ENCODE measurements around the gene C1RL. TPM values are rescaled to one million over a fixed set of nuclear protein-coding genes. Genes with fewer than 3 reads are reported as not detected.

The C1RL gene
- total RNA-seq, 2 experiments from 2014 or later = 3.0 to 10.4 TPM

- POLR2A ChIA-PET = no interaction called here
- intact Hi-C loops (cut with micrococcal nuclease; ENCODE audit: unreplicated experiment) = no loop called here
- no peak for DNase-seq (ENCODE audit: low spot score)
- no peaks in the 10 kb centered on the region for H3K9me3 ChIP-seq (ENCODE audit: low read length)
- H3K4me2 ChIP-seq (ENCODE audit: low read length) = no peak overlapping the region
- no peaks in the 10 kb centered on the region for H4K20me1 ChIP-seq (ENCODE audit: insufficient read depth, low read length)
- H3K79me2 ChIP-seq (ENCODE audit: insufficient read depth, low read depth, low read length) = no peaks in the 10 kb centered on the region
- no peak overlapping the region for H2AFZ ChIP-seq (ENCODE audit: low read length)
- H3K27ac ChIP-seq (ENCODE audit: low read depth, low read length, poor library complexity, severe bottlenecking) = no peak overlapping the region
- H3K4me3 ChIP-seq (ENCODE audit: low read depth, low read length, poor library complexity, severe bottlenecking) = no peak overlapping the region
- H3K4me1 ChIP-seq (ENCODE audit: insufficient read depth, low read length, poor library complexity, severe bottlenecking) = no peaks in the 10 kb centered on the region
- no peak for TF ChIP-seq CTCF (conservative IDR thresholded peaks at IDR 0.05; ENCODE audit: low read length)
- no peak for TF ChIP-seq EZH2phosphoT487 (IDR thresholded peaks at IDR 0.05; ENCODE audit: borderline replicate concordance, low read depth, low read length)
- H3K36me3 ChIP-seq (ENCODE audit: insufficient read depth, low read length) = no peaks in the 10 kb centered on the region
- CTCF ChIA-PET (ENCODE audit: unreplicated experiment) = no interaction called here
- BruUV-seq (replicated peaks) = no TSS peak
- H3K9me2 ChIP-seq (ENCODE audit: insufficient read depth, low read length) = no peaks in the 10 kb centered on the region
Measured at GRCh38 chr12:7061596-7061995, 47.4 kb downstream of the C1RL start.

GRCh38 chr12:7061138-7061537 is 47.9 kb downstream of the C1RL start:
- H3K9me2 ChIP-seq (ENCODE audit: insufficient read depth, low read length) = no peaks in the 10 kb centered on the region
- no peaks in the 10 kb centered on the region for H3K4me1 ChIP-seq (ENCODE audit: insufficient read depth, low read length, poor library complexity, severe bottlenecking)
- no peak overlapping the region for H3K4me2 ChIP-seq (ENCODE audit: low read length)
- no peaks in the 10 kb centered on the region for H4K20me1 ChIP-seq (ENCODE audit: insufficient read depth, low read length)
- no peaks in the 10 kb centered on the region for H3K9me3 ChIP-seq (ENCODE audit: low read length)
- H3K79me2 ChIP-seq (ENCODE audit: insufficient read depth, low read depth, low read length) = no peaks in the 10 kb centered on the region
- H2AFZ ChIP-seq (ENCODE audit: low read length) = no peak overlapping the region
- POLR2A ChIA-PET = no interaction called here
- CTCF ChIA-PET (ENCODE audit: unreplicated experiment) = no interaction called here
- no peak overlapping the region for H3K27ac ChIP-seq (ENCODE audit: low read depth, low read length, poor library complexity, severe bottlenecking)
- no peak for DNase-seq (ENCODE audit: low spot score)
- no peak for TF ChIP-seq EZH2phosphoT487 (IDR thresholded peaks at IDR 0.05; ENCODE audit: borderline replicate concordance, low read depth, low read length)
- no peak for TF ChIP-seq CTCF (conservative IDR thresholded peaks at IDR 0.05; ENCODE audit: low read length)
- H3K4me3 ChIP-seq (ENCODE audit: low read depth, low read length, poor library complexity, severe bottlenecking) = no peak overlapping the region
- no TSS peak for BruUV-seq (replicated peaks)
- intact Hi-C loops (cut with micrococcal nuclease; ENCODE audit: unreplicated experiment) = no loop called here
- no peaks in the 10 kb centered on the region for H3K36me3 ChIP-seq (ENCODE audit: insufficient read depth, low read length)

GRCh38 chr12:7060353-7060954 is 48.6 kb downstream of the C1RL start, which contains the start of gene C1S:
TSS of gene C1S (plus strand) at chr12:7060718. CDS start at chr12:7061913, 1,195 bp downstream.
- H3K9me3 ChIP-seq (ENCODE audit: low read length) = no peaks in the 10 kb centered on the region
- no peaks in the 10 kb centered on the region for H4K20me1 ChIP-seq (ENCODE audit: insufficient read depth, low read length)
- no peak for DNase-seq (ENCODE audit: low spot score)
- no TSS peak for BruUV-seq (replicated peaks)
- no peak within 1 kb of the TSS for H3K27ac ChIP-seq (ENCODE audit: low read depth, low read length, poor library complexity, severe bottlenecking)
- CTCF ChIA-PET (ENCODE audit: unreplicated experiment) = no interaction called here
- no peaks in the 10 kb centered on the region for H3K79me2 ChIP-seq (ENCODE audit: insufficient read depth, low read depth, low read length)
- TF ChIP-seq EZH2phosphoT487 (IDR thresholded peaks at IDR 0.05; ENCODE audit: borderline replicate concordance, low read depth, low read length) = no peak
- no peak for TF ChIP-seq CTCF (conservative IDR thresholded peaks at IDR 0.05; ENCODE audit: low read length)
- no peak within 1 kb of the TSS for H2AFZ ChIP-seq (ENCODE audit: low read length)
- no peak within 1 kb of the TSS for H3K4me2 ChIP-seq (ENCODE audit: low read length)
- POLR2A ChIA-PET = no interaction called here
- H3K4me1 ChIP-seq (ENCODE audit: insufficient read depth, low read length, poor library complexity, severe bottlenecking) = no peaks in the 10 kb centered on the region
- H3K9me2 ChIP-seq (ENCODE audit: insufficient read depth, low read length) = no peaks in the 10 kb centered on the region
- no peaks in the 10 kb centered on the region for H3K36me3 ChIP-seq (ENCODE audit: insufficient read depth, low read length)
- no peak within 1 kb of the TSS for H3K4me3 ChIP-seq (ENCODE audit: low read depth, low read length, poor library complexity, severe bottlenecking)
- intact Hi-C loops (cut with micrococcal nuclease; ENCODE audit: unreplicated experiment) = no loop called here
